BLaER1 treated with 17β-estradiol and CSF1 and Interleukin-3, amounts not matched to agents 10 nM and 100 nM (cell line): ENCODE data around the gene ZNF775.
A peak's percentile ranks its signal among the peaks of the same experiment; 100 is the strongest.

Experiments used
- H3K27ac ChIP-seq, 11 experiments: shearing (Covaris generic); formaldehyde crosslinking; 2 replicates each; pipeline ENCODE4 v1.8.1; 2022
- H3K27me3 ChIP-seq, 11 experiments: shearing (Covaris generic); formaldehyde crosslinking; 2 replicates each; pipeline ENCODE4 v1.8.1; 2022
- H3K36me3 ChIP-seq, 11 experiments: shearing (Covaris generic); formaldehyde crosslinking; 2 replicates each; pipeline ENCODE4 v1.8.1; 2022
- H3K4me1 ChIP-seq, 10 experiments: shearing (Covaris generic); formaldehyde crosslinking; 2 replicates each; pipeline ENCODE4 v1.8.1; 2022
- H3K4me2 ChIP-seq, 11 experiments: shearing (Covaris generic); formaldehyde crosslinking; 2 replicates each; pipeline ENCODE4 v1.8.1; 2022
- H3K4me3 ChIP-seq, 10 experiments: shearing (Covaris generic); formaldehyde crosslinking; 2 replicates each; pipeline ENCODE4 v1.8.1; 2022
- H3K9ac ChIP-seq, 11 experiments: shearing (Covaris generic); formaldehyde crosslinking; 2 replicates each; pipeline ENCODE4 v1.8.1; 2022
- H3K9me3 ChIP-seq, 11 experiments: shearing (Covaris generic); formaldehyde crosslinking; replicated peaks in 1 of 11; 2 replicates each; pipeline ENCODE4 v1.8.1; 2022
- H4K20me1 ChIP-seq, 11 experiments: shearing (Covaris generic); formaldehyde crosslinking; 2 replicates each; pipeline ENCODE4 v1.8.1; 2022
- Cebpa-rat ChIP-seq, 11 experiments: shearing (Covaris generic); IDR thresholded peaks; 2 replicates each; pipeline ENCODE4 v1.8.1; 2022

Gene ZNF775

DNA sequence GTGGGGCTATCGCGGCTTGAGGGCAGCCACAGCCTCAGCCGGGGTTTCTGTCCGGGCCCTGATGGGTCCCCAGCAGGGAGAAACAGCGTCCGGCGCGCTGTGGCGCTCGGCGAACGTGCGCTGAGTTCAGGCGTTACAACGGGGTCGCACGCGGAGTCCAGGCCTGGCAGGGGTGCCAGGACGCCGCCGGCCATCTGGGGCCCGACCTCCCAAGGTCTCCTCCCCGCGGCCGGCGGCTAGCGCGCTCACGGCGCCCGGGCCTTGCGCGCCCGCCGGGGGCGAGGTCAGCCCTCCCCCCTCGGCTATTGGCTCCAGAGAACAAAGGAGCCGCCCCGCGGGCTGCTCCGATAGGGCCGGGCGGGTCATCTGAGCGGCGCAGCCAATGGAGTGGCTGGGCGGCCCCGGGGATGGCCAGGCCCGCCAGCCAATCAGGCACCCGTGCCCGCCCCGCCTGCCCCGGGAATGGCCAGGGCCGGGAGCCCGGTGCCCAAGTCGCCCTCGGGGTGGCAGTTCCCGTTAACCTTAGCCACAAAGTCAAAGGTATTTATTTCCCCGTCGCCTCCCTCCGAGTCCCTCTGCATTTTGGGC is at the start of gene ZNF775:
TSS of gene ZNF775 (plus strand) at position 478 of the 588 bp plus-strand sequence. CDS start 9,141 bp downstream, outside the sequence.
- Histone ChIP-seq H3K27me3 (no peaks in the 10 kb centered on the region), H3K4me1 (peaks cover 60 to 80% (median 68%) of the 10 kb centered on the region in 10 experiments), H4K20me1 (peaks cover 11 to 34% (median 21%) of the 10 kb centered on the region in 11 experiments; a peak in 16 of 22 replicates), H3K9me3 (no peaks in the 10 kb centered on the region), H3K4me3 (peak within 1 kb of the TSS; percentile 78 to 88 (median 84)), H3K4me2 (peak within 1 kb of the TSS; percentile 90 to 99 (median 94)), H3K36me3 (peaks cover 8 to 14% (median 12%) of the 10 kb centered on the region in 11 experiments), H3K27ac (peak within 1 kb of the TSS; percentile 84 to 95 (median 88)), H3K9ac (peak within 1 kb of the TSS; percentile 83 to 93 (median 89))
- no peak for TF ChIP-seq Cebpa-rat (IDR thresholded peaks at IDR 0.05)

- Histone ChIP-seq H3K9ac (no peak overlapping the region), H3K36me3 (no peaks in the 10 kb centered on the region), H4K20me1 (no peaks in the 10 kb centered on the region), H3K27me3 (peaks cover 4 to 13% (median 8%) of the 10 kb centered on the region in 11 experiments), H3K4me1 (peaks cover 0 to 15% (median 4%) of the 10 kb centered on the region in 10 experiments; a peak in 6 of 20 replicates), H3K9me3 (0 out of 22 replicates have a peak, but pooled peaks cover 0 to 2% (median 0%) of the 10 kb centered on the region in 11 experiments), H3K4me3 (no peak overlapping the region), H3K27ac (no peak overlapping the region), H3K4me2 (no peak overlapping the region)
- TF ChIP-seq Cebpa-rat (IDR thresholded peaks at IDR 0.05) = no peak
Observed at GRCh38 chr7:150329331-150330120, 49.6 kb upstream of the ZNF775 start.

DNA sequence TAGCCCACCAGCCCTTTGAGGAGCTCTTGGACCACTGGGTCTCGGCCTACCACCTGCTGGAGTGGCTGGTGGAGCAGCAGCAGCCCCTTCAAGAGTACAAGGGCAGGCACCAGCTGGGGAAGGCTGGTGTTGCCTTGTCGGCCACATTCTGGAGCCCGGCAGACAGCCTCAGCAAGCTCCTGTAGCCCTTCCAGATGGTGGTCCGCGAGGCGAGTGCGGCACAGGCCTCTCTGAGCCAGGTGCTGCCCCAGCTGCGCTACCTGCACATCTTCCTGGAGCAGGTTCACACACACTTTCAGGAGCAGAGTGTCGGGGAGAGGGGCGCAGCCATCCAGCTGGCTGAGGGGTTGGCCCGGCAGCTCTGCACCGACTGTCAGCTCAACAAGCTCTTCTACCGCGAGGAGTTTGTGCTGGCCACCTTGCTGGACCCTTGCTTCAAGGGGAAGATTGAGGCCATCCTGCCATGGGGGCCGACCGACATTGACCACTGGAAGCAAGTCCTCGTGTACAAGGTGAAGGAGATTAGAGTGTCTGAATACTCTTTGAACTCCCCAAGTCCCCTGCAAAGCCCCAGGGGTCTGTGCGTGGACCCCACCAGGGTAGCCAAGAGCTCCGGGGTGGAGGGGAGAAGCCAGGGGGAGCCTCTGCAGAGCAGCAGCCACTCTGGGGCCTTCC is 48.8 kb upstream of the ZNF775 start:
- no peak overlapping the region for H3K4me2 ChIP-seq
- no peak overlapping the region for H3K4me3 ChIP-seq
- H3K27me3 ChIP-seq = peaks cover 0 to 5% (median under 1%) of the 10 kb centered on the region in 11 experiments; a peak in 11 of 22 replicates
- H3K4me1 ChIP-seq = peaks cover 0 to 7% (median 0%) of the 10 kb centered on the region in 10 experiments; a peak in 4 of 20 replicates
- TF ChIP-seq Cebpa-rat (IDR thresholded peaks at IDR 0.05) = no peak
- no peak overlapping the region for H3K27ac ChIP-seq
- H4K20me1 ChIP-seq = no peaks in the 10 kb centered on the region
- no peaks in the 10 kb centered on the region for H3K9me3 ChIP-seq
- no peak overlapping the region for H3K9ac ChIP-seq
- H3K36me3 ChIP-seq = no peaks in the 10 kb centered on the region

GRCh38 chr7:150332852-150333635 is 46.1 kb upstream of the ZNF775 start:
- Histone ChIP-seq H4K20me1 (no peaks in the 10 kb centered on the region), H3K36me3 (no peaks in the 10 kb centered on the region), H3K27ac (no peak overlapping the region), H3K4me2 (no peak overlapping the region), H3K9me3 (no peaks in the 10 kb centered on the region), H3K27me3 (no peaks in the 10 kb centered on the region), H3K4me1 (no peaks in the 10 kb centered on the region), H3K9ac (no peak overlapping the region), H3K4me3 (no peak overlapping the region)
- TF ChIP-seq Cebpa-rat (IDR thresholded peaks at IDR 0.05) = no peak

GRCh38 chr7:150333659-150334058 is 45.5 kb upstream of the ZNF775 start:
- H3K27ac ChIP-seq = no peak overlapping the region

DNA sequence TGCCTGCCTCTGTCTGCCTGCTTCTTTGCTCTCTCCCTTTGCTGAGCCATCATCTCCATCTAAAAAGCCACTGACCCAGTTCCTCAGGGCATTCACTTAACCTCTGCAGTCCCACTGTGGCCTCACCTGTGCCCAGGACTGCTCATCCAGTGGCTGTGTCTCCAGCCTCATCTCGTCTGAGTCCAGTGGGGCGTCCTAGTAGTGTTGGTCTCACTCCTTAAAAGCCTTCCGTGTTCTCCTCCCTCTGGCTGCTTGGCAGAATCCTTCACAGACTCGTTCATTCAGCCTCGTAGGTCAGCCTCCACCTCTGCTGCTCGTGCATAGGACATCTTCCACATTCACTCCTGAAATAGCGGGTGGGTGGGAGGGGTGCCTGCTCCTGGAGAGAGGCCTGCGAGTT is 45.0 kb upstream of the ZNF775 start:
- Histone ChIP-seq H3K36me3 (no peaks in the 10 kb centered on the region), H3K27ac (no peak overlapping the region), H3K4me1 (no peaks in the 10 kb centered on the region; a peak in 1 of 20 replicates), H3K4me3 (no peak overlapping the region), H4K20me1 (no peaks in the 10 kb centered on the region; a peak in 1 of 22 replicates), H3K27me3 (peaks cover 0 to 6% (median under 1%) of the 10 kb centered on the region in 11 experiments; a peak in 6 of 22 replicates), H3K4me2 (no peak overlapping the region), H3K9ac (no peak overlapping the region), H3K9me3 (no peaks in the 10 kb centered on the region)
- no peak for TF ChIP-seq Cebpa-rat (IDR thresholded peaks at IDR 0.05)

More at GRCh38 chr7:150333659-150334058, 45.5 kb upstream of the ZNF775 start:
- Histone ChIP-seq H3K9ac (no peak overlapping the region), H3K9me3 (no peaks in the 10 kb centered on the region), H3K4me3 (no peak overlapping the region), H3K4me1 (no peaks in the 10 kb centered on the region; a peak in 1 of 20 replicates), H3K27me3 (peaks cover 0 to 2% (median 0%) of the 10 kb centered on the region in 11 experiments; a peak in 1 of 22 replicates), H3K36me3 (no peaks in the 10 kb centered on the region), H4K20me1 (no peaks in the 10 kb centered on the region), H3K4me2 (no peak overlapping the region)
- TF ChIP-seq Cebpa-rat (IDR thresholded peaks at IDR 0.05) = no peak

DNA sequence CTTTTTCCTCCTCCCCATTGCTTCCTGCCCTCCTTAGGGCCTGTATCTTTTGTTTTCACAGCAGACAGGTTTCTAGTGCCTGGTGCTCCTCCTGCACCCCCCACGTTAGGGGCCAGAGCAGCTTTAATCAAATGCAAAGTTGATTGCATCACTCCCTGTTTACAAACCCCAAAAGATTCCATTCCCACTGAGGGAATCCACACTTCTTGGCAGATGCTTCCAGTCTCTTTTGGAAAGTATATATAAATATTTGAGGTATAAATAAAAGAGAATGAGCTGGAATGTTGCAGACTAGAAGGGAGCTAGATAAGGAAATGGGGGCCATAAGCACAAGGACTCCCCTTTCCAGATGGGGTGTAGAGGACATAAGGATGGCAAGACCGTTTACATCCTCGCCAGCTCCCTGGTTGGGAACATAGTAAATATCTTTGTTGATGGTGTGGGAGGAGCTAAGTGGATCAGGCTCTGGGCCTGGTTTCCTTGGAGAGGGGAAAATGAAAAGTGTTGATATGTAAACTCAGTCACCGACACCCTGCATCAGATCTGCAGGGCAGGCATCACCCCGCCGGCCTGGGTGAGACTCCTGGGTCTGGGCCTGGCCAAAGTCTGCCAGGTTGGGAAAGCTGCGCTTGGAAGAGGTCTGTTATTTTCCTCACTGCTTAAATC is 43.9 kb upstream of the ZNF775 start:
- H3K4me2 ChIP-seq = no peak overlapping the region
- no peak overlapping the region for H3K4me3 ChIP-seq
- H3K9me3 ChIP-seq = no peaks in the 10 kb centered on the region
- H4K20me1 ChIP-seq = no peaks in the 10 kb centered on the region; a peak in 2 of 22 replicates
- TF ChIP-seq Cebpa-rat (IDR thresholded peaks at IDR 0.05) = peak in 1 of 11 experiments; percentile 12; a peak in 1 of 22 replicates
- peaks cover 4 to 18% (median 11%) of the 10 kb centered on the region in 11 experiments; a peak in 21 of 22 replicates for H3K27me3 ChIP-seq
- H3K9ac ChIP-seq = no peak overlapping the region
- no peak overlapping the region for H3K27ac ChIP-seq
- peaks cover 0 to 6% (median 0%) of the 10 kb centered on the region in 10 experiments; a peak in 1 of 20 replicates for H3K4me1 ChIP-seq
- no peaks in the 10 kb centered on the region for H3K36me3 ChIP-seq

DNA sequence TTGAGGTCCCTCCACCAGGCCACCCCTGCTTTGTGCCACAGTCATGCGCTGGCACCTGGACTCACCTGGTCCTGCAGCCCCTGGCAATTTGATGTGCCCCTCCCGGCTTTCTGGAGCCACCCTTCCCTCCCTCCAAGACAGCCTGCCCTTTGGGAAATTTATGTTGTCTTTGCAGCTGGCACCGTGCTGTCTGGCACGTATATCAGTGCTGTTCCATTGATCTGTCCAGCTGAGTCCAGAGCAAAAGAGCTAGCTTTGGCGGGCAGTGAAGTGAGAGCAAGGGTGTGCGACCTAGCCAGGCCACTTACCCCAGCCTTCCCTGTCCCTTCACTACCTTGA is 43.4 kb upstream of the ZNF775 start:
- Histone ChIP-seq H3K27ac (no peak overlapping the region), H3K9ac (no peak overlapping the region), H3K4me3 (no peak overlapping the region), H3K27me3 (peaks cover 8 to 23% (median 16%) of the 10 kb centered on the region in 11 experiments), H4K20me1 (no peaks in the 10 kb centered on the region; a peak in 2 of 22 replicates), H3K36me3 (no peaks in the 10 kb centered on the region), H3K4me1 (peaks cover 0 to 6% (median 0%) of the 10 kb centered on the region in 10 experiments; a peak in 1 of 20 replicates), H3K9me3 (peaks cover 0 to under 1% (median 0%) of the 10 kb centered on the region in 11 experiments; a peak in 1 of 22 replicates), H3K4me2 (no peak overlapping the region)
- TF ChIP-seq Cebpa-rat (IDR thresholded peaks at IDR 0.05) = no peak
